IMR-90 (cell line): ENCODE data around the gene CYP4F8. TPM values are rescaled to one million over a fixed set of nuclear protein-coding genes. Genes with fewer than 3 reads are reported as not detected.

Experiments
- ATAC-seq: fragments of 200-7000 bp; cut with Tn5 transposase; 2 replicates; pipeline ENCODE4 v1.9.1; 2020; ENCODE audit warnings: low read depth, mild to moderate bottlenecking, moderate library complexity
- BruUV-seq: library from RNA; stranded (reverse); fragments of 400-500 nt; replicated peaks from 2 replicates; lab custom pipeline; 2021; lab: Mats Ljungman, UMichigan
- CTCF ChIA-PET: fragments of 300-600 bp; formaldehyde crosslinking; extraction: SDS; loops from one replicate; lab custom pipeline; 2021; ENCODE audit warnings: antibody characterized with exemption; lab: Yijun Ruan, JAX
- POLR2A ChIA-PET: fragments of 300-600 bp; sonication (Branson Sonifier 250); formaldehyde crosslinking; loops from one replicate; lab custom pipeline; 2022; ENCODE audit warnings: antibody characterized with exemption; ENCODE audit not compliant: unreplicated experiment; lab: Charles Lee
- DNase-seq: peaks from one replicate; pipeline ENCODE4 v3.0.0; 2013
- H2AFZ ChIP-seq: replicated peaks from 2 replicates; pipeline ENCODE3; 2013; ENCODE audit warnings: low read length, mild to moderate bottlenecking; ENCODE audit not compliant: poor library complexity
- H2AK5ac ChIP-seq: 2 replicates; pipeline ENCODE4 v1.6.1; 2013; ENCODE audit warnings: low read depth, low read length, inconsistent platforms
- H2AK9ac ChIP-seq: replicated peaks from 2 replicates; pipeline ENCODE3; 2013; ENCODE audit warnings: mild to moderate bottlenecking, low read depth, low read length, moderate library complexity; ENCODE audit not compliant: poor library complexity
- H2BK120ac ChIP-seq: 2 replicates; pipeline ENCODE4 v1.6.1; 2013; ENCODE audit warnings: low read depth, low read length, inconsistent platforms
- H2BK15ac ChIP-seq: 3 replicates; pipeline ENCODE4 v1.6.1; 2013; ENCODE audit warnings: low read depth, low read length, inconsistent platforms
- H2BK20ac ChIP-seq: 2 replicates; pipeline ENCODE4 v1.6.1; 2013; ENCODE audit warnings: low read depth, mild to moderate bottlenecking, inconsistent platforms, low read length, moderate library complexity
- H2BK5ac ChIP-seq: 2 replicates; pipeline ENCODE4 v1.6.1; 2013; ENCODE audit warnings: mild to moderate bottlenecking, low read depth, low read length, inconsistent platforms; ENCODE audit not compliant: poor library complexity, severe bottlenecking
- H3K14ac ChIP-seq: replicated peaks from 2 replicates; pipeline ENCODE4 v1.6.1; 2013; ENCODE audit warnings: low read depth, low read length, inconsistent platforms
- H3K18ac ChIP-seq: 2 replicates; pipeline ENCODE4 v1.6.1; 2013; ENCODE audit warnings: low read depth, low read length, control low read depth
- H3K23ac ChIP-seq: 2 replicates; pipeline ENCODE4 v1.6.1; 2013; ENCODE audit warnings: low read depth, low read length, inconsistent platforms
- H3K27ac ChIP-seq: 2 replicates; pipeline ENCODE4 v1.5.1; 2013; ENCODE audit warnings: mild to moderate bottlenecking, control low read depth, low read length; ENCODE audit not compliant: insufficient read depth
- H3K27me3 ChIP-seq: 2 replicates; pipeline ENCODE4 v1.6.1; 2013; ENCODE audit warnings: low read length; ENCODE audit not compliant: control insufficient read depth, insufficient read depth
- H3K36me3 ChIP-seq: 2 replicates; pipeline ENCODE4 v1.6.1; 2013; ENCODE audit warnings: low read length, mixed read lengths; ENCODE audit not compliant: control insufficient read depth, insufficient read depth
- H3K4ac ChIP-seq: 2 replicates; pipeline ENCODE4 v1.6.1; 2013; ENCODE audit warnings: low read depth, low read length, inconsistent platforms
- H3K4me1 ChIP-seq: 2 replicates; pipeline ENCODE4 v1.6.1; 2013; ENCODE audit warnings: low read length, mixed read lengths; ENCODE audit not compliant: control insufficient read depth, insufficient read depth
- H3K4me2 ChIP-seq: 2 replicates; pipeline ENCODE4 v1.6.1; 2013; ENCODE audit warnings: low read depth, mild to moderate bottlenecking, control low read depth, low read length, moderate library complexity
- H3K4me3 ChIP-seq: 2 replicates; pipeline ENCODE4 v1.5.1; 2013; ENCODE audit warnings: low read depth, mild to moderate bottlenecking, control low read depth, low read length, moderate library complexity; ENCODE audit not compliant: insufficient read depth
- H3K56ac ChIP-seq: 2 replicates; pipeline ENCODE4 v1.6.1; 2013; ENCODE audit warnings: low read length, inconsistent platforms; ENCODE audit not compliant: insufficient read depth; ENCODE audit errors: extremely low read depth
- H3K79me1 ChIP-seq, 2 experiments: 2 replicates each; pipeline ENCODE4 v1.6.1; 2013; ENCODE audit warnings: low read length in 2 of 2, inconsistent platforms in 1 of 2, low read depth in 1 of 2
- H3K9ac ChIP-seq: 2 replicates; pipeline ENCODE4 v1.6.1; 2013; ENCODE audit warnings: low read depth, low read length, control low read depth
- H3K9me1 ChIP-seq: 2 replicates; pipeline ENCODE4 v1.6.1; 2013; ENCODE audit warnings: low read length, inconsistent platforms; ENCODE audit not compliant: insufficient read depth
- H3K9me3 ChIP-seq: 2 replicates; pipeline ENCODE4 v1.6.1; 2013; ENCODE audit warnings: low read length; ENCODE audit not compliant: control insufficient read depth, insufficient read depth
- H4K20me1 ChIP-seq: 2 replicates; pipeline ENCODE4 v1.6.1; 2013; ENCODE audit warnings: low read length, inconsistent platforms; ENCODE audit not compliant: insufficient read depth
- H4K5ac ChIP-seq: 2 replicates; pipeline ENCODE4 v1.6.1; 2013; ENCODE audit warnings: mild to moderate bottlenecking, low read depth, low read length, control low read depth
- H4K8ac ChIP-seq, 2 experiments: 2 replicates each; pipeline ENCODE4 v1.6.1; 2013; ENCODE audit warnings: low read depth in 2 of 2, low read length in 2 of 2, control low read depth in 1 of 2, inconsistent platforms in 1 of 2
- H4K91ac ChIP-seq: 2 replicates; pipeline ENCODE4 v1.6.1; 2013; ENCODE audit warnings: low read depth, low read length, inconsistent platforms; ENCODE audit not compliant: insufficient read depth
- CEBPB ChIP-seq: IDR thresholded peaks from 2 replicates; pipeline ENCODE4 v1.6.1; 2012; ENCODE audit warnings: low read depth, low read length, improper control_type of control experiment
- CHD1 ChIP-seq: IDR thresholded peaks from 2 replicates; pipeline ENCODE4 v1.6.1; 2012; ENCODE audit warnings: low read depth, low read length, improper control_type of control experiment
- CTCF ChIP-seq: conservative IDR thresholded peaks from 2 replicates; pipeline ENCODE4 v1.5.1; 2012; ENCODE audit warnings: mild to moderate bottlenecking, low read depth, low read length, improper control_type of control experiment
- ELK1 ChIP-seq: fragments of 150-350 bp; IDR thresholded peaks from 2 replicates; pipeline ENCODE4 v1.6.1; 2016; ENCODE audit warnings: low read depth, mild to moderate bottlenecking, low read length, moderate library complexity, borderline replicate concordance
- FOS ChIP-seq: fragments of 150-350 bp; IDR thresholded peaks from 2 replicates; pipeline ENCODE4 v1.6.1; 2016; ENCODE audit warnings: low read depth, low read length
- MAFK ChIP-seq: IDR thresholded peaks from 2 replicates; pipeline ENCODE4 v1.6.1; 2012; ENCODE audit warnings: low read depth, low read length, improper control_type of control experiment
- MAZ ChIP-seq: IDR thresholded peaks from 2 replicates; pipeline ENCODE4 v1.6.1; 2012; ENCODE audit warnings: low read depth, mild to moderate bottlenecking, low read length, improper control_type of control experiment, moderate library complexity, borderline replicate concordance
- MXI1 ChIP-seq: IDR thresholded peaks from 2 replicates; pipeline ENCODE4 v1.6.1; 2012; ENCODE audit warnings: low read depth, mild to moderate bottlenecking, low read length, moderate library complexity, borderline replicate concordance
- NFE2L2 ChIP-seq: fragments of 150-350 bp; IDR thresholded peaks from 2 replicates; pipeline ENCODE4 v1.6.1; 2016; ENCODE audit warnings: low read depth, mild to moderate bottlenecking, low read length
- POLR2A ChIP-seq: IDR thresholded peaks from 2 replicates; pipeline ENCODE4 v1.6.1; 2012; ENCODE audit warnings: mild to moderate bottlenecking, low read depth, low read length
- RAD21 ChIP-seq: IDR thresholded peaks from 2 replicates; pipeline ENCODE4 v1.6.1; 2012; ENCODE audit warnings: low read length, improper control_type of control experiment
- RCOR1 ChIP-seq: IDR thresholded peaks from 2 replicates; pipeline ENCODE4 v1.6.1; 2012; ENCODE audit warnings: mild to moderate bottlenecking, low read length, improper control_type of control experiment; ENCODE audit not compliant: insufficient replicate concordance
- USF2 ChIP-seq: fragments of 150-350 bp; IDR thresholded peaks from 2 replicates; pipeline ENCODE4 v1.6.1; 2017; ENCODE audit warnings: mild to moderate bottlenecking, antibody characterized with exemption, low read length, low read depth
- WGBS, 2 experiments: methylation state at CpG; one replicate each; pipeline versions ENCODE4 v1.1.5 to v1.1.7; 2013; ENCODE audit warnings: missing lambda C conversion rate in 2 of 2; ENCODE audit not compliant: insufficient read length in 1 of 2; ENCODE audit errors: extremely low coverage in 2 of 2; 5-methylcytosine and 5-hydroxymethylcytosine counted together
- dilution Hi-C: fragments of 300-500 bp; cut with HindIII; formaldehyde crosslinking; loops from one replicate; pipeline ENCODE4 v1.14.3; 2018; ENCODE audit warnings: low sequenced_read_pairs; ENCODE audit not compliant: unreplicated experiment
- in situ Hi-C: fragments of 300-500 bp; cut with MboI; formaldehyde crosslinking; loops from 3 replicates; pipeline ENCODE4 v1.14.3; 2019; ENCODE audit warnings: low sequenced_read_pairs, inconsistent platforms, mixed read lengths
- intact Hi-C: fragments of 100-400 bp; cut with micrococcal nuclease; formaldehyde crosslinking; loops from 2 replicates; pipeline ENCODE4 v1.10.0; 2022
- polyA plus RNA-seq, 3 experiments: library from polyadenylated mRNA; depleted of rRNA; stranded (reverse); fragments of >200 nt; gene quantifications; 2 replicates each; pipeline ENCODE4 v1.2.3, GENCODE V29; 2012; ENCODE audit warnings: low replicate concordance in 1 of 3
- total RNA-seq: library from RNA; depleted of rRNA; stranded (reverse); fragments of >200 nt; gene quantifications from 2 replicates; pipeline ENCODE4 v1.2.3, GENCODE V29; 2012

Gene CYP4F8
- total and polyA plus RNA-seq, 2 of the 4 experiments (the other 2 are of a cell fraction), result not detected

- H3K79me1 ChIP-seq, result no peaks in the 10 kb centered on the region
- peaks cover 11% of the 10 kb centered on the region for H3K9me3 ChIP-seq
- no TSS peak for BruUV-seq
- no peak overlapping the region for H3K18ac ChIP-seq
- H3K14ac ChIP-seq, result no peak overlapping the region
- ATAC-seq (no peak), DNase-seq (no peak)
- no peaks in the 10 kb centered on the region for H3K9me1 ChIP-seq
- no peak overlapping the region for H3K4me2 ChIP-seq
- no peak overlapping the region for H3K27ac ChIP-seq
- no peak overlapping the region for H2AK5ac ChIP-seq
- TF ChIP-seq MAFK, result no peak
- no peak for TF ChIP-seq RCOR1
- TF ChIP-seq MAZ, result no peak
- no peak for TF ChIP-seq CTCF
- TF ChIP-seq CEBPB, result no peak
- no peak for TF ChIP-seq RAD21
- TF ChIP-seq NFE2L2, result no peak
- TF ChIP-seq ELK1, result no peak
- TF ChIP-seq MXI1, result no peak
- no peak for TF ChIP-seq POLR2A
- no peak for TF ChIP-seq FOS
- TF ChIP-seq USF2, result no peak
- no peak for TF ChIP-seq CHD1
- intact Hi-C loops, result no loop called here
- no peak overlapping the region for H3K23ac ChIP-seq
- no peak overlapping the region for H4K91ac ChIP-seq
- H2AK9ac ChIP-seq, result no peak overlapping the region
- H2AFZ ChIP-seq, result no peak overlapping the region
- no peak overlapping the region for H3K4me3 ChIP-seq
- H3K4me1 ChIP-seq, result no peaks in the 10 kb centered on the region
- H3K36me3 ChIP-seq, result no peaks in the 10 kb centered on the region
- in situ Hi-C loops, result no loop called here
- CTCF ChIA-PET, result no interaction called here
- H3K27me3 ChIP-seq, result no peaks in the 10 kb centered on the region
- H2BK5ac ChIP-seq, result no peak overlapping the region
- H3K56ac ChIP-seq, result no peak overlapping the region
- no peaks in the 10 kb centered on the region for H4K20me1 ChIP-seq
- H4K8ac ChIP-seq, result no peak overlapping the region
- H3K9ac ChIP-seq, result no peak overlapping the region
- H2BK120ac ChIP-seq, result no peak overlapping the region
- dilution Hi-C loops, result no loop called here
- H3K4ac ChIP-seq, result no peak overlapping the region
- H4K5ac ChIP-seq, result no peak overlapping the region
- no peak overlapping the region for H2BK15ac ChIP-seq
- H2BK20ac ChIP-seq, result no peak overlapping the region
- WGBS, 2 experiments, result 100% methylated on average over 2 of the region's 4 CpGs; no CpG with 5 or more reads in 1 of the 2 experiments
- POLR2A ChIA-PET, result no interaction called here
These were observed 48.2 kb downstream of the CYP4F8 start for GRCh38 chr19:15663247-15663646.
